Adrenal gland (tissue), 12 donors: Measurements from ENCODE around the gene EHBP1. TPM values are rescaled to one million over a fixed set of nuclear protein-coding genes. Genes with fewer than 3 reads are reported as not detected.

Experiments used
- DNase-seq, 7 donors: peaks; one replicate each; pipeline ENCODE4 v3.0.0-alpha.2; 2019 to 2020
- H3K27ac ChIP-seq, 5 donors: fragments of 200-600 bp; sonication (generic) in 4 of 5; 1 replicate in 3 of 5; 2 replicates in 2 of 5; pipeline versions ENCODE4 v1.5.1 to v1.8.0; 2016 to 2020; ENCODE audit warnings: mild to moderate bottlenecking in 1 of 5
- H3K27me3 ChIP-seq: fragments of 200-600 bp; 2 replicates; pipeline ENCODE4 v1.8.0; 2021
- H3K36me3 ChIP-seq, 2 donors: fragments of 200-600 bp; replicated peaks in 1 of 2; 1 replicate in 1 of 2; 2 replicates in 1 of 2; pipeline versions ENCODE4 v1.5.1 to v1.8.0; 2018 to 2022
- H3K4me1 ChIP-seq, 2 donors: fragments of 200-600 bp; replicated peaks in 1 of 2; 1 replicate in 1 of 2; 2 replicates in 1 of 2; pipeline versions ENCODE4 v1.5.1 to v1.8.0; 2018 to 2021
- H3K4me3 ChIP-seq, 4 donors: fragments of 200-600 bp; sonication (generic) in 3 of 4; one replicate each; pipeline ENCODE4 v1.5.1; 2016 to 2018
- H3K9me3 ChIP-seq, 3 donors: fragments of 200-600 bp; sonication (generic) in 1 of 3; replicated peaks in 1 of 3; 1 replicate in 2 of 3; 2 replicates in 1 of 3; pipeline versions ENCODE4 v1.5.1 to v1.8.0; 2016 to 2021
- POLR2A ChIP-seq, 2 donors: fragments of 450-650 bp; IDR thresholded peaks; one replicate each; pipeline ENCODE4 v1.6.1; 2017; ENCODE audit warnings: antibody characterized with exemption in 2 of 2, mild to moderate bottlenecking in 2 of 2, moderate library complexity in 1 of 2
- WGBS, 4 donors: extraction: QIAGEN DNeasy Blood & Tissue Kit in 2 of 4; methylation state at CpG; one replicate each; pipeline versions ENCODE4 v1.1.5 to v1.1.7; 2013 to 2017; 5-methylcytosine and 5-hydroxymethylcytosine counted together
- intact Hi-C, 2 donors: fragments of 100-400 bp; cut with DNase I; formaldehyde crosslinking; loops; one replicate each; pipeline versions ENCODE4 v1.14.1 to v1.15.0; 2022 to 2023
- polyA plus RNA-seq, 3 donors: library from polyadenylated mRNA; stranded (reverse); fragments of 200-250 nt in 2 of 3; fragments of 350-450 nt in 1 of 3; fragmentation: Illumina TruSeq in 1 of 3; extraction: RNeasy Lipid Tissue Mini Kit (QIAGEN cat#74804) in 1 of 3; gene quantifications; one replicate each; pipeline ENCODE4 v1.2.3, GENCODE V29; 2013 to 2014
- total RNA-seq, 9 donors: library from RNA; depleted of rRNA in 4 of 9; stranded (reverse); fragments of >200 nt in 4 of 9; fragments of 120-200 nt in 1 of 9; fragmentation: NEBNext Ultra II Directional in 1 of 9; extraction: Animal tissue kit (Norgen Biotek cat#: 25700) in 1 of 9; gene quantifications; one replicate each; pipeline versions ENCODE4 v1.1.0 to v1.2.4, GENCODE V29; 2013 to 2023
- TF ChIP-seq, protein P1 (sequence below), 6 experiments: fragments of 450-650 bp in 4 of 6; fragments of 200-600 bp in 2 of 6; sonication (generic) in 1 of 6; IDR thresholded peaks; 1 replicate in 5 of 6; 2 replicates in 1 of 6; pipeline versions ENCODE4 v1.5.1 to v1.8.0; 2016 to 2021; ENCODE audit warnings: antibody characterized with exemption in 6 of 6, mild to moderate bottlenecking in 2 of 6, moderate library complexity in 1 of 6
- donor health status: healthy with polysubstance abuse.
- donor health status: Bipolar disorder and iron deficiency.
- donor health status: DM: yes; HTN: yes; CAD: no.
- donor health status: DM: no; HTN: no; CAD: no.
- donor health status: DM: no; HTN: no; CAD: no.
- donor health status: DM: yes; HTN: yes; CAD: no.

EHBP1 gene
- total and polyA plus RNA-seq, 12 donors, result 13.5 to 83.6 (median 46.3) TPM

DNA sequence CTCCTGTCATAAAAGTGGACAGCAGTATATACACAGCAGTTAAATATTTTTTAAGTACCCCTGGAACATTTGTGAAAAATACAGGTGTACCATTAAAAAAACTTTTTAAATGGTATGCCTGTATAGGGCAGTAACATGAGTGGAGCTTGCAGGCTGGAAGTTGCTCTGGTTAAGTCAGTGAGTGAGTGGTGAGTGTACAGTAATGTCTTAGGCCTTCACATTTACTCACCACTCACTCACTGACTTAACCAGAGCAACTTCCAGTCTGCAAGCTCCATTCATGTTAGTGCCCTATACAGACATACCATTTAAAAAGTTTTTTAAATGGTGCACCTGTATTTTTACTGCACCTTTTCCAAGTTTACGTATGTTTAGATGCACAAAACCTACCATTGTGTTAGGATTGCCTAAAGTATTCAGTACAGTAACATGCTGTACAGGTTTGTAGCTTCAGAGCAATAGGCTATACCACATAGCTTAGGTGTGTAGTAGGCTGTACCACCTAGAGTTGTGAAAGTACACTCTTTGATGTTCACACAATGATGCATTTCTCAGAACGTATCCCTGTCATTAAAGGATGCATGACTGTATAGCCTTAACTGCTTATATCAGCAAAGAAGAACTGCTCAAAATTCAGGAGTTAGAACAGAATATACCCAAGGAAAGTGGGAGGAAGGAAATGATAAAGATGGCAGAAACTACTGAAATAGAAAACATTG is 112.6 kb downstream of the EHBP1 start:
- Histone ChIP-seq H3K27me3 (no peaks in the 10 kb centered on the region), H3K27ac (no peak overlapping the region), H3K36me3 (no peaks in the 10 kb centered on the region), H3K9me3 (no peaks in the 10 kb centered on the region), H3K4me1 (peaks cover 0 to 7% of the 10 kb centered on the region in 2 donors), H3K4me3 (no peak overlapping the region)
- no peak for DNase-seq
- TF ChIP-seq, protein P1, sequence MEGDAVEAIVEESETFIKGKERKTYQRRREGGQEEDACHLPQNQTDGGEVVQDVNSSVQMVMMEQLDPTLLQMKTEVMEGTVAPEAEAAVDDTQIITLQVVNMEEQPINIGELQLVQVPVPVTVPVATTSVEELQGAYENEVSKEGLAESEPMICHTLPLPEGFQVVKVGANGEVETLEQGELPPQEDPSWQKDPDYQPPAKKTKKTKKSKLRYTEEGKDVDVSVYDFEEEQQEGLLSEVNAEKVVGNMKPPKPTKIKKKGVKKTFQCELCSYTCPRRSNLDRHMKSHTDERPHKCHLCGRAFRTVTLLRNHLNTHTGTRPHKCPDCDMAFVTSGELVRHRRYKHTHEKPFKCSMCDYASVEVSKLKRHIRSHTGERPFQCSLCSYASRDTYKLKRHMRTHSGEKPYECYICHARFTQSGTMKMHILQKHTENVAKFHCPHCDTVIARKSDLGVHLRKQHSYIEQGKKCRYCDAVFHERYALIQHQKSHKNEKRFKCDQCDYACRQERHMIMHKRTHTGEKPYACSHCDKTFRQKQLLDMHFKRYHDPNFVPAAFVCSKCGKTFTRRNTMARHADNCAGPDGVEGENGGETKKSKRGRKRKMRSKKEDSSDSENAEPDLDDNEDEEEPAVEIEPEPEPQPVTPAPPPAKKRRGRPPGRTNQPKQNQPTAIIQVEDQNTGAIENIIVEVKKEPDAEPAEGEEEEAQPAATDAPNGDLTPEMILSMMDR (IDR thresholded peaks at IDR 0.05), result no peak
- TF ChIP-seq POLR2A (IDR thresholded peaks at IDR 0.05), result no peak
- 93 to 98% (median 96%) methylated on average over 2 of the region's 2 CpGs for WGBS, 4 donors
- intact Hi-C loops, result no loop called here

DNA sequence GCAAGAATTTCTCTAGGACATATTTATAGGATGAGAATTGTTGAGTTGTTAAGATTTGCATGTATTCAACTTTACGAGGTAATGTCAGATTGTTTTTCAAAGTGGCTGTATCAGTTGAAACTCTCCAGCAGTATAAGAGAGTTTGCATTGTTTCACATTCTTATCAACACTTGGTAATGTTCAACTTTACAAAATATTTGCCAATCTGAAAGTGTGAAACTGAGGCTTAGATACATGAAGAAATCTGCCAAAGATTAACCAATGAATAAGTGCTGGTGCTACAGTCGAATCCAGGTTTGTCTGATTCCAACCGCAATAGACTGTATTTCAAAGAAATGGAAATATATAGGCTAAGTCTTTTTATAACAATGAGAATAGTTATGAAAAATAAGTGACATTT is 117.0 kb downstream of the EHBP1 start:
- Histone ChIP-seq H3K9me3 (no peaks in the 10 kb centered on the region), H3K4me1 (peaks cover 0 to 23% of the 10 kb centered on the region in 2 donors)
- WGBS, 4 donors, result 97 to 98% (median 98%) methylated on average over 3 of the region's 3 CpGs

DNA sequence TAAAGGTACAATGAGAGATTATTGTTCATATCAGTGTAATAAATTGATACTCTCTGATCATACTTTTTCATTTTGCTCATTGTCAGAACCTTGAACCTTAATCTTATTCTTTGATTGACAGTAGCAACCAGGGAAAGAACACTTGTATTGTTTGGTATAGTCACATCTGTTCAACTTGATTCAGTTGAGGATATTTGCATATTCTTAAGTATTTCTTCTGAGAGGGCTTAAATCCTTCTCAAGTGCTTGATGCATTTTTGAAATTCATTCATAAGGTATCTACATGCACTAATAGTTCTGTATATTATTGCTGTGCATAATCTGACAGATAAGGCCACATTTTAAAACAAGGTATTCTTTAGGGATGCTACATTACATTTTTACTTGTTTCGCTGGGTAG is 118.9 kb downstream of the EHBP1 start:
- H3K4me1 ChIP-seq, result peaks cover 0 to 23% of the 10 kb centered on the region in 2 donors
- 98 to 100% (median 98%) methylated on average over 1 of the region's 1 CpG for WGBS, 4 donors
- intact Hi-C loops, result no loop called here

More for the DNA sequence above, 117.0 kb downstream of the EHBP1 start:
- DNase-seq, result no peak
- Histone ChIP-seq H3K36me3 (no peaks in the 10 kb centered on the region), H3K27ac (no peak overlapping the region), H3K4me3 (no peak overlapping the region), H3K27me3 (no peaks in the 10 kb centered on the region)
- TF ChIP-seq POLR2A (IDR thresholded peaks at IDR 0.05), result no peak
- TF ChIP-seq, protein P1 (IDR thresholded peaks at IDR 0.05), result no peak
- intact Hi-C loops, result no loop called here

DNA sequence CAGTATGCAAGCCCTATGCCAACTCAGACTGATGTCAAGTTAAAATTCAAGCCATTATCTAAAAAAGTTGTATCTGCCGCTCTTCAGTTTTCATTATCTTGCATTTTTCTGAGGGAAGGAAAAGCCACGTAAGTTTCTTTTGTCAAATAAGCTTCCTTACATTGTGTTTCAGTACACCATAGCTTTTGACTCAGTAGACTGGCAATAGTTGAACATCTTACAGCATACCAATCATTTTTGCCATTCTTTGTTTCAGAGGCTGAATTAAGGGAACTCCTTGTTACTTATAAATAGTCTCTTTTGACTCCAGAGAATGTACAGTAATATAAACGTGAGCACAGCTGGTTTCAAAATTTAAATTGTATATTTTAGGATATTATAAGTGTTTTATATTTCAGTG is 120.6 kb downstream of the EHBP1 start:
- Histone ChIP-seq H3K27ac (no peak overlapping the region), H3K4me1 (peaks cover 0 to 23% of the 10 kb centered on the region in 2 donors), H3K4me3 (no peak overlapping the region), H3K36me3 (no peaks in the 10 kb centered on the region), H3K27me3 (no peaks in the 10 kb centered on the region), H3K9me3 (no peaks in the 10 kb centered on the region)
- WGBS, 4 donors, result 71 to 77% (median 73%) methylated on average over 3 of the region's 3 CpGs
- intact Hi-C loops, result no loop called here
- TF ChIP-seq POLR2A (IDR thresholded peaks at IDR 0.05), result no peak
- TF ChIP-seq, protein P1 (IDR thresholded peaks at IDR 0.05), result no peak
- DNase-seq, result no peak

More for the DNA sequence above, 118.9 kb downstream of the EHBP1 start:
- Histone ChIP-seq H3K27ac (no peak overlapping the region), H3K36me3 (no peaks in the 10 kb centered on the region), H3K27me3 (no peaks in the 10 kb centered on the region), H3K9me3 (no peaks in the 10 kb centered on the region), H3K4me3 (no peak overlapping the region)
- no peak for TF ChIP-seq POLR2A (IDR thresholded peaks at IDR 0.05)
- TF ChIP-seq, protein P1 (IDR thresholded peaks at IDR 0.05), result no peak
- DNase-seq, result no peak
